ENCODE measurements around the gene ZBTB42.

The ZBTB42 gene

GRCh38 chr14:104799244-104800014 lies 1.5 kb upstream of the ZBTB42 start:
- DNase-seq (ENCODE audit: low read depth, low spot score): no peak
- Histone ChIP-seq H3K36me3 (ENCODE audit: insufficient read depth, low read length) (no peaks in the 10 kb centered on the region), H3K4me3 (no peak overlapping the region; the same call in 1 of the 2 replicates), H3K9me3 (ENCODE audit: low read depth, low read length) (no peaks in the 10 kb centered on the region), H3K9ac (ENCODE audit: insufficient read length) (no peak overlapping the region), H3K27ac (no peak overlapping the region)
- TF ChIP-seq POLR2AphosphoS5 (IDR thresholded peaks at IDR 0.05; ENCODE audit: borderline replicate concordance, low read depth, low read length) (no peak), EZH2 (IDR thresholded peaks at IDR 0.05) (no peak), FOXP2 (optimal IDR thresholded peaks at IDR 0.05; ENCODE audit: control extremely low read depth, extremely low read length, insufficient read depth) (no peak)

- TF ChIP-seq POLR2AphosphoS5 (IDR thresholded peaks at IDR 0.05; ENCODE audit: borderline replicate concordance, low read depth, low read length) (no peak), FOXP2 (optimal IDR thresholded peaks at IDR 0.05; ENCODE audit: control extremely low read depth, extremely low read length, insufficient read depth) (no peak)
- Histone ChIP-seq H3K4me3 (peak overlapping the region; percentile 47), H3K9me3 (ENCODE audit: low read depth, low read length) (no peaks in the 10 kb centered on the region), H3K36me3 (ENCODE audit: insufficient read depth, low read length) (no peaks in the 10 kb centered on the region), H3K9ac (ENCODE audit: insufficient read length) (no peak overlapping the region), H3K27ac (no peak overlapping the region)
- DNase-seq (ENCODE audit: low read depth, low spot score): no peak
Observed at GRCh38 chr14:104800015-104800770, 708 bp upstream of the ZBTB42 start.

DNA sequence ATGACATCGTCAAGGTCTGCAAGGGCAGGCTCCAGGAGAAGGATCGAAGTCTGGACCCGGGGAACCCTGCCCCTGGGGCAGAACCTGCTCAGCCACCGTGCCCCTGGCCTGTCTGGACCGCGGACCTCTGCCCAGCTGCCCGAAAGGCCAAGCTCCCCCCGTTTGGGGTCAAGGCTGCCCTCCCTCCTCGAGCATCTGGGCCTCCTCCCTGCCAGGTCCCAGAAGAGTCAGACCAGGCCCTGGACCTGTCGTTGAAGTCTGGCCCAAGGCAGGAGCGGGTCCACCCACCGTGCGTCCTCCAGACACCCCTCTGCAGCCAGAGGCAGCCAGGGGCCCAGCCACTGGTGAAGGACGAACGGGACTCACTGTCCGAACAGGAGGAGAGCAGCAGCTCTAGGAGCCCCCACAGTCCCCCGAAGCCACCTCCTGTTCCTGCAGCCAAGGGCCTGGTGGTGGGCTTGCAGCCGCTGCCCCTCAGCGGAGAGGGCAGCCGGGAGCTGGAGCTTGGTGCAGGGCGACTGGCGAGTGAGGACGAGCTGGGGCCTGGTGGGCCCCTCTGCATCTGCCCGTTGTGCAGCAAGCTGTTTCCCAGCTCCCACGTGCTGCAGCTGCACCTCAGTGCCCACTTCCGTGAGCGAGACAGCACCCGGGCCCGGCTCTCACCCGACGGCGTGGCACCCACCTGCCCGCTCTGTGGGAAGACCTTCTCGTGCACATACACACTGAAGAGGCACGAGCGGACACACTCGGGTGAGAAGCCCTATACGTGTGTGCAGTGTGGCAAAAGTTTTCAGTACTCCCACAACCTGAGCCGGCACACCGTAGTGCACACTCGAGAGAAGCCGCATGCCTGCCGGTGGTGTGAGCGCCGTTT lies 856 bp downstream of the ZBTB42 start:
- Histone ChIP-seq H3K9ac (ENCODE audit: insufficient read length) (no peak overlapping the region), H3K27ac (no peak overlapping the region), H3K4me3 (peak overlapping the region; percentile 82), H3K9me3 (ENCODE audit: low read depth, low read length) (no peaks in the 10 kb centered on the region), H3K36me3 (ENCODE audit: insufficient read depth, low read length) (no peaks in the 10 kb centered on the region)
- TF ChIP-seq POLR2AphosphoS5 (IDR thresholded peaks at IDR 0.05; ENCODE audit: borderline replicate concordance, low read depth, low read length): no peak
- no peak for DNase-seq (ENCODE audit: low read depth, low spot score)

DNA sequence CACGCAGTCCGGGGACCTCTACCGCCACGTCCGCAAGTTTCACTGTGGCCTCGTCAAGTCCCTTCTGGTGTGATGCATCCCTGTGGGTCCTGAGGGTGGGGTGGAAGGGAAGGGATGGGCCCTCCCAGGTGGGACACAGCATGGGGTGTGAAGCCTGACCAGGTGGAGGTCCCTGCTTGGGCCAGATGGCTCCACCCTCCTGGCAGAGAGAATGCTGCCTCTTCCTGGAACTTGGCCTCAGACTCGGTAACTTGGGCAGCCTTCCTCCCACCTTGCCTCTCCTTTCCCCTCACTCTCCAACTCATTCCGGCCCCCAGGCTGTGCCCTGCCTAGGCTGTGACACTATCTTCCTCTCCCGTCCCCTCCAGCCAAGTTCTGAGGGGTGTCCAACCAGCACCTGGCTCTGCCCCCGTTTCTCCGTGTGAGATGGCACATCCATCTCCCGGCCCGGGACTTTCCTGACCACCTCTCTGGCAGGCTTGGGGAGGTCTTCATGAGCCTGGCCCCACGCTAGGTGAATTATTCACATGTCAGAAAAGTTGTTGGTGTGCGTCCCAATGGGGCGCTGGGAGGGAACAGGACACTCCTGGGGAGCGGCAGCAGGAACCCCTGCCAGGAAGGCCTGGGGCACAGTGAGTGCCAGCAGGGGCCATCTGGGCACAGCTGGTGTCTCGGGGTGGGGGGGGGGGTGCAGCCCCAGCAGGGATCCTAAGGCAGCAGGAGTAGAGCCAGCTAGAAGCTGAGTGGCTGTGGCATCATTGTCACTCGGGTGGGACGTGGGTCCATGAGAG lies 1.7 kb downstream of the ZBTB42 start:
- Histone ChIP-seq H3K9ac (ENCODE audit: insufficient read length) (no peak overlapping the region), H3K27ac (no peak overlapping the region), H3K36me3 (ENCODE audit: insufficient read depth, low read length) (no peaks in the 10 kb centered on the region), H3K4me3 (no peak overlapping the region), H3K9me3 (ENCODE audit: low read depth, low read length) (no peaks in the 10 kb centered on the region)
- DNase-seq (ENCODE audit: low read depth, low spot score): no peak
- TF ChIP-seq EZH2 (IDR thresholded peaks at IDR 0.05): no peak
- no peak for TF ChIP-seq POLR2AphosphoS5 (IDR thresholded peaks at IDR 0.05; ENCODE audit: borderline replicate concordance, low read depth, low read length)
- TF ChIP-seq FOXP2 (optimal IDR thresholded peaks at IDR 0.05; ENCODE audit: control extremely low read depth, extremely low read length, insufficient read depth): no peak

DNA sequence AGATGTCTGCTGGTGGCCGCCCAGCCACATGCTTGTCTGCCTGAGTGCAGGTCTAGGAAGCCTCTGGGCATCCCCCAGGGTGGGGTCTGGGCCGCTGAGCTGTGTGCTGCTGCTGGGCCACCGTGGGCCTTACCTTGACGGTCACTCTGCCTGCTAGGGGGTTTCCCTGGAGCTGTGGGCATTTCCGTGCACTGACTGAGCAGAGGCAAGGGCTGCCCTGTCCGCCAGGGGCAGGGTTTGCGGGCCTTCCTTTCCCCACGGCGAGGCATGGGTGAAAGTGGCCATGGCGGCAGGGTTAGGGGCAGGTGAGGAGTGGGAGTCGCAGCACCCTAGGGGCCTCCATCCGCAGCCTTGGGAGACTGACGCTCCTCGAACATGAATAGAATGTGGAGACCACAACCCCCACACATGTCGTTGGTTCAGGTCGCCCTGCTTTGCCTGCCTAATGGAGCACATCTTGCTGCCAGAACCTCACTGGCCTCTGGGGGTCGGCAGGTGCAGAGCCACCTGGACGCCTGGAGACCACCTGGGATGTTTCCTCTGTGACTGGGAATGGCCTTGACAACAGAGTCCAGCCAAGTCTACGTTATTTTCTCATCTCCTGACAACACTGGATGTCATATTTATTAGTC lies 2.5 kb downstream of the ZBTB42 start:
- Histone ChIP-seq H3K9ac (ENCODE audit: insufficient read length) (no peak overlapping the region), H3K4me3 (no peak overlapping the region), H3K36me3 (ENCODE audit: insufficient read depth, low read length) (no peaks in the 10 kb centered on the region), H3K27ac (no peak overlapping the region), H3K9me3 (ENCODE audit: low read depth, low read length) (no peaks in the 10 kb centered on the region)
- TF ChIP-seq FOXP2 (optimal IDR thresholded peaks at IDR 0.05; ENCODE audit: control extremely low read depth, extremely low read length, insufficient read depth) (no peak), POLR2AphosphoS5 (IDR thresholded peaks at IDR 0.05; ENCODE audit: borderline replicate concordance, low read depth, low read length) (no peak), EZH2 (IDR thresholded peaks at IDR 0.05) (no peak)
- DNase-seq (ENCODE audit: low read depth, low spot score): no peak

DNA sequence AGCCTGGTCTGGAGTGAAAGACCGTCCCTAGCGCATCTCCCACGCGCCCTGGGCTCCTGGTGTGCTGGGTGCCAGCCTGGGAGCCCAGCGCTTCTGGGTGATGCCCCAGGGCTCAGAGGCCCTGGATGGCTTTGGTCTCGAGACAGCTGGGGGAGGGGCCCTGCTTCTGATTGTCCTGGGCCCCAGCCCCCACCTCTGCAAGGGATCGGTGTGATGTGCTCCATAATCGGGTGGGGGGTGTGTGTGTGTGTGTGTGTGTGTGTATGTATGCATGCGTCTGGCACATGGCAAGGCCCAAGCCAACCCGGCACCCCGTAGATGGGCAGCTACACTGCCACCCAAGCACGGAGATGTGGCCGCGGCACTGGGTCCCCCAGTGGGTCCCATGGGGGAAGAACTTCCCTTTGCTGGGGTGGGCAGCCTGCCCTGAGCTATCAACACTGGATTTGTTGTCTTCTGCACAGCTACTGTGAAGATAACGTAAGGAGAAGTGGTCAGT lies 3.1 kb downstream of the ZBTB42 start:
- Histone ChIP-seq H3K4me3 (no peak overlapping the region), H3K9ac (ENCODE audit: insufficient read length) (no peak overlapping the region), H3K9me3 (ENCODE audit: low read depth, low read length) (no peaks in the 10 kb centered on the region), H3K36me3 (ENCODE audit: insufficient read depth, low read length) (no peaks in the 10 kb centered on the region), H3K27ac (no peak overlapping the region)
- TF ChIP-seq POLR2AphosphoS5 (IDR thresholded peaks at IDR 0.05; ENCODE audit: borderline replicate concordance, low read depth, low read length) (no peak), FOXP2 (optimal IDR thresholded peaks at IDR 0.05; ENCODE audit: control extremely low read depth, extremely low read length, insufficient read depth) (no peak), EZH2 (IDR thresholded peaks at IDR 0.05) (no peak)
- no peak for DNase-seq (ENCODE audit: low read depth, low spot score)

All from SK-N-MC (cell line).